ENCODE measurements around the gene NLRP7. TPM values are rescaled to one million over a fixed set of nuclear protein-coding genes. Genes with fewer than 3 reads are reported as not detected.
"Not testable (repeated sequence)": the region's sequence is repeated elsewhere in the genome, so short reads cannot be mapped to it uniquely, and the experiment has no call there.

The NLRP7 gene
- total RNA-seq, 1 donor from 2014 or later = under 0.01 TPM

GRCh38 chr19:54919646-54920563 is 27.4 kb downstream of the NLRP7 start:
- DNase-seq = peak; percentile 16

- DNase-seq = no peak
Observed at GRCh38 chr19:54918499-54918898, 28.8 kb downstream of the NLRP7 start.

GRCh38 chr19:54916822-54917221 is 30.5 kb downstream of the NLRP7 start:
- DNase-seq = no peak

GRCh38 chr19:54907899-54908298 is 39.4 kb downstream of the NLRP7 start:
- DNase-seq = not testable (repeated sequence)

GRCh38 chr19:54906819-54907218 is 40.5 kb downstream of the NLRP7 start:
- no peak for DNase-seq

GRCh38 chr19:54905803-54906511 is 41.4 kb downstream of the NLRP7 start, which contains the start of gene NCR1:
Gene NCR1, plus strand, starts transcription at chr19:54906148. Its CDS starts 40 bp downstream, at chr19:54906188.
- no peak for DNase-seq

GRCh38 chr19:54905421-54905802 is 41.9 kb downstream of the NLRP7 start:
- peak; percentile 5 for DNase-seq

- DNase-seq = not testable (repeated sequence)
Observed at GRCh38 chr19:54904261-54904660, 43.1 kb downstream of the NLRP7 start.

- DNase-seq = no peak
Observed at GRCh38 chr19:54903303-54903702, 44.0 kb downstream of the NLRP7 start.

GRCh38 chr19:54902061-54902460 is 45.3 kb downstream of the NLRP7 start:
- no peak for DNase-seq

- not testable (repeated sequence) for DNase-seq
Observed at GRCh38 chr19:54901153-54901552, 46.2 kb downstream of the NLRP7 start.

GRCh38 chr19:54899646-54900045 is 47.7 kb downstream of the NLRP7 start:
- DNase-seq = not testable (repeated sequence)

GRCh38 chr19:54898685-54899084 is 48.6 kb downstream of the NLRP7 start:
- not testable (repeated sequence) for DNase-seq

GRCh38 chr19:54896036-54896435 is 51.3 kb downstream of the NLRP7 start:
- DNase-seq = no peak

GRCh38 chr19:54894106-54894505 is 53.2 kb downstream of the NLRP7 start:
- DNase-seq = not testable (repeated sequence)

GRCh38 chr19:54893406-54893805 is 53.9 kb downstream of the NLRP7 start:
- DNase-seq = no peak

GRCh38 chr19:54889566-54889965 is 57.8 kb downstream of the NLRP7 start:
- DNase-seq = no peak

GRCh38 chr19:54888239-54888638 is 59.1 kb downstream of the NLRP7 start:
- DNase-seq = no peak

- DNase-seq = no peak
Observed at GRCh38 chr19:54883228-54883627, 64.1 kb downstream of the NLRP7 start.

GRCh38 chr19:54882758-54883157 is 64.6 kb downstream of the NLRP7 start:
- DNase-seq = no peak

- DNase-seq = no peak
Observed at GRCh38 chr19:54881884-54882283, 65.4 kb downstream of the NLRP7 start.

- no peak for DNase-seq
Observed at GRCh38 chr19:54877471-54877870, 69.9 kb downstream of the NLRP7 start.

GRCh38 chr19:54875506-54875905 is 71.8 kb downstream of the NLRP7 start:
- DNase-seq = no peak

GRCh38 chr19:54873990-54874389 is 73.3 kb downstream of the NLRP7 start, which contains the start of gene FCAR:
Gene FCAR, plus strand, starts transcription at chr19:54874235. Its CDS starts 55 bp downstream, at chr19:54874290.
- no peak for DNase-seq
